Stimulated activated CD4-positive, alpha-beta T cell treated with anti-CD3 and anti-CD28 coated beads, Interleukin-12 subunit alpha, Interleukin-12 subunit beta, amount 100 ng/mL, for 4 hours (primary cell): Measurements from ENCODE around the gene P3H2.
"Not testable (repeated sequence)": the region's sequence is repeated elsewhere in the genome, so short reads cannot be mapped to it uniquely, and the experiment has no call there.

Experiments used
- DNase-seq: peaks from one replicate; pipeline ENCODE4 v3.0.0-alpha.2; 2020

P3H2 gene

GRCh38 chr3:190120269-190121060, at the start of gene P3H2:
P3H2 (minus strand) TSS chr3:190120897; CDS start chr3:190120731, 166 bp downstream.
- DNase-seq: peak; percentile 6

- DNase-seq: no peak
Observed at GRCh38 chr3:190169877-190170276, 49.2 kb upstream of the P3H2 start.

- DNase-seq: no peak
Observed at GRCh38 chr3:190169243-190169642, 48.5 kb upstream of the P3H2 start.

GRCh38 chr3:190167936-190168680, 47.4 kb upstream of the P3H2 start:
- no peak for DNase-seq

GRCh38 chr3:190166948-190167347, 46.3 kb upstream of the P3H2 start:
- no peak for DNase-seq

- DNase-seq: no peak
Observed at GRCh38 chr3:190165253-190165652, 44.6 kb upstream of the P3H2 start.

- DNase-seq: not testable (repeated sequence)
Observed at GRCh38 chr3:190162013-190162412, 41.3 kb upstream of the P3H2 start.

GRCh38 chr3:190159902-190160435, 39.3 kb upstream of the P3H2 start:
- DNase-seq: no peak

- DNase-seq: no peak
Observed at GRCh38 chr3:190158261-190158660, 37.6 kb upstream of the P3H2 start.

GRCh38 chr3:190155752-190156151, 35.1 kb upstream of the P3H2 start:
- DNase-seq: no peak

- no peak for DNase-seq
Observed at GRCh38 chr3:190150681-190151080, 30.0 kb upstream of the P3H2 start.

GRCh38 chr3:190149830-190150619, 29.3 kb upstream of the P3H2 start:
- not testable (repeated sequence) for DNase-seq

GRCh38 chr3:190144793-190145192, 24.1 kb upstream of the P3H2 start:
- DNase-seq: not testable (repeated sequence)

- no peak for DNase-seq
Observed at GRCh38 chr3:190142041-190142440, 21.3 kb upstream of the P3H2 start.

- DNase-seq: no peak
Observed at GRCh38 chr3:190139365-190139764, 18.7 kb upstream of the P3H2 start.

- DNase-seq: no peak
Observed at GRCh38 chr3:190132371-190132770, 11.7 kb upstream of the P3H2 start.

- no peak for DNase-seq
Observed at GRCh38 chr3:190131329-190131728, 10.6 kb upstream of the P3H2 start.

- DNase-seq: no peak
Observed at GRCh38 chr3:190130696-190131095, 10.0 kb upstream of the P3H2 start.

GRCh38 chr3:190130037-190130436, 9.3 kb upstream of the P3H2 start:
- no peak for DNase-seq

- DNase-seq: no peak
Observed at GRCh38 chr3:190127797-190128196, 7.1 kb upstream of the P3H2 start.

GRCh38 chr3:190127195-190127594, 6.5 kb upstream of the P3H2 start:
- no peak for DNase-seq

- no peak for DNase-seq
Observed at GRCh38 chr3:190125436-190126068, 4.9 kb upstream of the P3H2 start.

GRCh38 chr3:190124067-190124466, 3.4 kb upstream of the P3H2 start:
- DNase-seq: no peak
